GM23338 (cell line): ENCODE measurements around the gene NRG3. TPM values are rescaled to one million over a fixed set of nuclear protein-coding genes. Genes with fewer than 3 reads are reported as not detected.

ENCODE experiments used
- ATAC-seq: fragments of 200-7000 bp; cut with Tn5 transposase; 3 replicates; pipeline ENCODE4 v1.9.1; 2020
- DNase-seq: peaks from one replicate; pipeline ENCODE4 v3.0.0-alpha.2; 2015; ENCODE audit warnings: low spot score
- H2AFZ ChIP-seq: fragments of 200-600 bp; sonication (generic); 2 replicates; pipeline ENCODE4 v1.8.0; 2016; ENCODE audit warnings: antibody characterized with exemption, mild to moderate bottlenecking, moderate library complexity
- H3F3A ChIP-seq: fragments of 200-600 bp; sonication (generic); replicated peaks from 2 replicates; pipeline ENCODE4 v1.8.0; 2017; ENCODE audit warnings: antibody characterized with exemption, mixed run types, low read depth
- H3K27ac ChIP-seq: fragments of 200-600 bp; sonication (generic); 2 replicates; pipeline ENCODE4 v1.6.1; 2016; ENCODE audit warnings: low read depth
- H3K27me3 ChIP-seq: fragments of 200-600 bp; sonication (generic); 2 replicates; pipeline ENCODE4 v1.8.0; 2016; ENCODE audit warnings: mild to moderate bottlenecking, mixed run types, moderate library complexity; ENCODE audit not compliant: insufficient read depth
- H3K36me3 ChIP-seq: fragments of 200-600 bp; sonication (generic); 2 replicates; pipeline ENCODE4 v1.8.0; 2016; ENCODE audit warnings: mild to moderate bottlenecking; ENCODE audit not compliant: insufficient read depth
- H3K4me1 ChIP-seq: fragments of 200-600 bp; sonication (generic); 2 replicates; pipeline ENCODE4 v1.8.0; 2016; ENCODE audit warnings: mild to moderate bottlenecking, moderate library complexity; ENCODE audit not compliant: insufficient read depth
- H3K4me2 ChIP-seq: fragments of 200-600 bp; sonication (generic); 2 replicates; pipeline ENCODE4 v1.7.1; 2017; ENCODE audit warnings: mixed run types
- H3K4me3 ChIP-seq: fragments of 200-600 bp; sonication (generic); 2 replicates; pipeline ENCODE4 v1.6.1; 2016; ENCODE audit warnings: mixed run types
- H3K79me2 ChIP-seq: fragments of 200-600 bp; sonication (generic); replicated peaks from 2 replicates; pipeline ENCODE4 v1.8.0; 2017; ENCODE audit warnings: mild to moderate bottlenecking; ENCODE audit not compliant: insufficient read depth
- H3K9me2 ChIP-seq: fragments of 200-600 bp; sonication (generic); 2 replicates; pipeline ENCODE4 v1.8.0; 2017; ENCODE audit not compliant: insufficient read depth
- H4K20me1 ChIP-seq: fragments of 200-600 bp; sonication (generic); replicated peaks from 2 replicates; pipeline ENCODE4 v1.8.0; 2017; ENCODE audit warnings: mild to moderate bottlenecking; ENCODE audit not compliant: insufficient read depth
- H3K27ac Mint-ChIP-seq: 2 replicates; pipeline ENCODE4 v1.8.0; 2020; ENCODE audit warnings: inconsistent platforms, mild to moderate bottlenecking, moderate library complexity, mixed read lengths
- H3K27me3 Mint-ChIP-seq: 3 replicates; pipeline ENCODE4 v1.8.0; 2022; ENCODE audit warnings: low read depth, mild to moderate bottlenecking, moderate library complexity, mixed read lengths, inconsistent platforms; ENCODE audit not compliant: insufficient read depth, poor library complexity
- H3K36me3 Mint-ChIP-seq: 3 replicates; pipeline ENCODE4 v1.8.0; 2021; ENCODE audit warnings: low read depth, mild to moderate bottlenecking, inconsistent platforms, moderate library complexity, mixed read lengths
- H3K4me1 Mint-ChIP-seq: 3 replicates; pipeline ENCODE4 v1.8.0; 2020; ENCODE audit warnings: mild to moderate bottlenecking, inconsistent platforms, mixed read lengths
- H3K4me3 Mint-ChIP-seq: 3 replicates; pipeline ENCODE4 v1.8.0; 2021; ENCODE audit warnings: moderate library complexity, mild to moderate bottlenecking, inconsistent platforms, mixed read lengths
- H3K9me3 Mint-ChIP-seq: 3 replicates; pipeline ENCODE4 v1.8.0; 2020; ENCODE audit warnings: moderate library complexity, mild to moderate bottlenecking, inconsistent platforms, mixed read lengths
- CREB1 ChIP-seq: fragments of 250-450 bp; sonication (Bioruptor Pico); IDR thresholded peaks from 2 replicates; pipeline ENCODE4 v1.5.0; 2020; ENCODE audit warnings: low read depth, mild to moderate bottlenecking, moderate library complexity
- CTCF ChIP-seq, 2 experiments: fragments of 200-600 bp in 1 of 2; sonication (generic) in 1 of 2; conservative IDR thresholded peaks; 2 replicates each; pipeline versions ENCODE4 v1.5.1 to v1.6.1; 2016 to 2017; ENCODE audit warnings: antibody characterized with exemption in 2 of 2, low read depth in 2 of 2, mild to moderate bottlenecking in 2 of 2, moderate library complexity in 1 of 2
- ETS1 ChIP-seq: IDR thresholded peaks from 2 replicates; pipeline ENCODE4 v1.6.1; 2016; ENCODE audit warnings: antibody characterized with exemption
- EZH2 ChIP-seq: fragments of 200-600 bp; sonication (generic); IDR thresholded peaks from one replicate; pipeline ENCODE4 v1.8.0; 2017; ENCODE audit warnings: antibody characterized with exemption, mild to moderate bottlenecking, low read depth; ENCODE audit not compliant: unreplicated experiment
- EZH2phosphoT487 ChIP-seq: fragments of 200-600 bp; sonication (generic); IDR thresholded peaks from one replicate; pipeline ENCODE4 v1.8.1; 2018; ENCODE audit warnings: antibody characterized with exemption; ENCODE audit not compliant: unreplicated experiment
- JUNB ChIP-seq: IDR thresholded peaks from one replicate; pipeline ENCODE4 v1.6.1; 2016; ENCODE audit warnings: antibody characterized with exemption; ENCODE audit not compliant: unreplicated experiment
- NANOG ChIP-seq: IDR thresholded peaks from 2 replicates; pipeline ENCODE4 v1.6.1; 2016; ENCODE audit warnings: antibody characterized with exemption, borderline replicate concordance
- POLR2AphosphoS5 ChIP-seq: IDR thresholded peaks from 2 replicates; pipeline ENCODE4 v1.6.1; 2016; ENCODE audit warnings: antibody characterized with exemption, low read depth
- REST ChIP-seq: IDR thresholded peaks from one replicate; pipeline ENCODE4 v1.6.1; 2018; ENCODE audit warnings: antibody characterized with exemption; ENCODE audit not compliant: unreplicated experiment
- STAT1 ChIP-seq: IDR thresholded peaks from one replicate; pipeline ENCODE4 v1.6.1; 2016; ENCODE audit warnings: antibody characterized with exemption; ENCODE audit not compliant: unreplicated experiment
- ZNF114 ChIP-seq: fragments of 250-450 bp; sonication (Bioruptor Pico); IDR thresholded peaks from 2 replicates; pipeline ENCODE4 v1.5.0; 2020; ENCODE audit warnings: mild to moderate bottlenecking, moderate library complexity
- ZNF331 ChIP-seq: fragments of 250-450 bp; sonication (Bioruptor Pico); IDR thresholded peaks from 2 replicates; pipeline ENCODE4 v1.5.0; 2020; ENCODE audit warnings: low read depth, mild to moderate bottlenecking, moderate library complexity
- ZNF462 ChIP-seq: fragments of 250-450 bp; sonication (Bioruptor Pico); IDR thresholded peaks from 2 replicates; pipeline ENCODE4 v1.5.0; 2020; ENCODE audit warnings: mild to moderate bottlenecking, moderate library complexity
- polyA plus RNA-seq: library from polyadenylated mRNA; unstranded; fragments of >200 nt; fragmentation: Nextera tagmentation; extraction: Ambion mirVana; gene quantifications from 2 replicates; pipeline ENCODE4 v1.2.1, GENCODE V29; 2016
- total RNA-seq: library from RNA; depleted of rRNA; stranded (reverse); fragments of >200 nt; shearing (Covaris generic); gene quantifications from 2 replicates; pipeline ENCODE4 v1.2.3, GENCODE V29; 2014

NRG3 gene
- total and polyA plus RNA-seq, 2 experiments from 2014 or later = 1.9 to 3.9 TPM

- Histone ChIP-seq H4K20me1 (no peaks in the 10 kb centered on the region), H3K4me3 (no peak overlapping the region), H2AFZ (no peak overlapping the region; the same call in 1 of the 2 replicates), H3K36me3 (no peaks in the 10 kb centered on the region), H3K4me2 (no peak overlapping the region), H3K27me3 (no peaks in the 10 kb centered on the region), H3F3A (no peaks in the 10 kb centered on the region), H3K4me1 (no peaks in the 10 kb centered on the region), H3K79me2 (no peaks in the 10 kb centered on the region), H3K9me2 (0 out of 2 replicates have a peak, but pooled peaks cover 2% of the 10 kb centered on the region), H3K27ac (no peak overlapping the region)
- H3K27ac Mint-ChIP-seq = no peak overlapping the region
- DNase-seq (no peak), ATAC-seq (no peak)
- no peaks in the 10 kb centered on the region for H3K36me3 Mint-ChIP-seq
- H3K9me3 Mint-ChIP-seq = no peaks in the 10 kb centered on the region
- H3K27me3 Mint-ChIP-seq = no peaks in the 10 kb centered on the region
- no peaks in the 10 kb centered on the region for H3K4me1 Mint-ChIP-seq
- TF ChIP-seq STAT1 (no peak), CREB1 (no peak), EZH2phosphoT487 (no peak), NANOG (no peak), ZNF114 (CRISPR knock-in tag) (no peak), EZH2 (no peak), CTCF (conservative IDR thresholded peaks at IDR 0.05; ENCODE audit: low read depth in 2 of 2) (no peak), ZNF331 (CRISPR knock-in tag) (no peak), ETS1 (no peak), REST (no peak), ZNF462 (CRISPR knock-in tag) (no peak), POLR2AphosphoS5 (no peak), JUNB (no peak)
- H3K4me3 Mint-ChIP-seq = no peak overlapping the region
These were observed 1063.3 kb downstream of the NRG3 start for GRCh38 chr10:82938331-82938730.
